GM10248 (cell line): ENCODE measurements around the gene CYP2U1.

ENCODE experiments used
- CTCF ChIA-PET: fragments of 300-600 bp; sonication (Branson Sonifier 250); formaldehyde crosslinking; extraction: SDS; loops from one replicate; lab custom pipeline; 2021; ENCODE audit warnings: antibody characterized with exemption; lab: Yijun Ruan, JAX
- POLR2A ChIA-PET: fragments of 350-650 bp; sonication (Branson Sonifier 250); formaldehyde crosslinking; extraction: SDS; loops from one replicate; lab custom pipeline; 2020; ENCODE audit warnings: antibody characterized with exemption; lab: Yijun Ruan, JAX
- DNase-seq: peaks from one replicate; pipeline ENCODE4 v3.0.0; 2012; ENCODE audit errors: extremely low spot score
- TF ChIP-seq, protein P1 (sequence below): IDR thresholded peaks from 2 replicates; pipeline ENCODE4 v1.5.1; 2012; ENCODE audit warnings: mild to moderate bottlenecking, low read depth; ENCODE audit errors: extremely low read depth, missing control alignments, control extremely low read depth

CYP2U1 gene

DNA sequence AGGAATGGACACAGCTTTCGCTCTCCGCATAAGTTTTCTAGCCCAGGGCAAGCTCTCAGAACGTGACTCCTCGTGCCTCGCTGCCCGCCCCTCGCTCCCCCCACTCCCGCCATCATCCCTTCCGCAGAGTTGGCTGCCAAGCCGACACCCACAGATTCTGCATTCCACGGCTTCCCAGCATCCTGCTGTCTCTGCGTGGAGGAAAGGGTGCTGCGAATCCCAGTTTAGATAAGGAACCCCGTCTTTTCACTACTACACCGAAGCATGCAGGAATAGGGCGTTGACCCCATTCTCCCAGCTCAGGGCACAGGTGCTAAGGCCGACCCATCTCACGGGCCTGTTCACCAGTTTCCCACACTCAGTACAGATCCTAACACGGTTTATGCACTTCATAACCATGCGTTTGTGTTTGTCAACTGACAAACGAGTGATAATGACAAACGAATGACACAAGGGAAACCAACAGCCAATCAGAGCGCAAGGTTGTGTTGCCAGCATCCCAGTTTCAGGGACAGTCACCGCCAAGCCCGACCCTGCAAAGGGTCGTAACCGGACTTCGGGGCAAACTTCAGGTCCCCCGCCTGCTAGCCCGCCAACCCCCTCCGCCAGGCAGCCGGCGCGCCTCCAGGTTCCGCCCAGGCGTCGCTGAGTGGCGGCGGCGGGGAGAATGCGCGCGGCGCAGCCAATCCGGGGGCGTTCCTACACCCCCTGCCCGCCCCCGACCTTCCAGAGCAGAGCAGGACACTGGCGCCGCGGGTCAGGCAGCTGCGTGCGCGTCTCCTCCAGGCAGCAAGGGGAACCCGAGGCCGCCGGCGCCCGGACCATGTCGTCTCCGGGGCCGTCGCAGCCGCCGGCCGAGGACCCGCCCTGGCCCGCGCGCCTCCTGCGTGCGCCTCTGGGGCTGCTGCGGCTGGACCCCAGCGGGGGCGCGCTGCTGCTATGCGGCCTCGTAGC lies at the start of gene CYP2U1:
Gene CYP2U1 (plus strand): TSS at position 729 of the 954 bp plus-strand sequence. CDS start 95 bp downstream, at position 824.
- TF ChIP-seq, protein P1, sequence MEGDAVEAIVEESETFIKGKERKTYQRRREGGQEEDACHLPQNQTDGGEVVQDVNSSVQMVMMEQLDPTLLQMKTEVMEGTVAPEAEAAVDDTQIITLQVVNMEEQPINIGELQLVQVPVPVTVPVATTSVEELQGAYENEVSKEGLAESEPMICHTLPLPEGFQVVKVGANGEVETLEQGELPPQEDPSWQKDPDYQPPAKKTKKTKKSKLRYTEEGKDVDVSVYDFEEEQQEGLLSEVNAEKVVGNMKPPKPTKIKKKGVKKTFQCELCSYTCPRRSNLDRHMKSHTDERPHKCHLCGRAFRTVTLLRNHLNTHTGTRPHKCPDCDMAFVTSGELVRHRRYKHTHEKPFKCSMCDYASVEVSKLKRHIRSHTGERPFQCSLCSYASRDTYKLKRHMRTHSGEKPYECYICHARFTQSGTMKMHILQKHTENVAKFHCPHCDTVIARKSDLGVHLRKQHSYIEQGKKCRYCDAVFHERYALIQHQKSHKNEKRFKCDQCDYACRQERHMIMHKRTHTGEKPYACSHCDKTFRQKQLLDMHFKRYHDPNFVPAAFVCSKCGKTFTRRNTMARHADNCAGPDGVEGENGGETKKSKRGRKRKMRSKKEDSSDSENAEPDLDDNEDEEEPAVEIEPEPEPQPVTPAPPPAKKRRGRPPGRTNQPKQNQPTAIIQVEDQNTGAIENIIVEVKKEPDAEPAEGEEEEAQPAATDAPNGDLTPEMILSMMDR = no peak
- DNase-seq = peak; percentile 89
- CTCF ChIA-PET = interaction anchor here (0.6 to 1.2 kb wide), 5 partner anchors 9 to 641 kb away, joined by 3 to 4 read pairs (median 3); no protein-coding TSS in a partner anchor
- POLR2A ChIA-PET = no interaction called here

DNA sequence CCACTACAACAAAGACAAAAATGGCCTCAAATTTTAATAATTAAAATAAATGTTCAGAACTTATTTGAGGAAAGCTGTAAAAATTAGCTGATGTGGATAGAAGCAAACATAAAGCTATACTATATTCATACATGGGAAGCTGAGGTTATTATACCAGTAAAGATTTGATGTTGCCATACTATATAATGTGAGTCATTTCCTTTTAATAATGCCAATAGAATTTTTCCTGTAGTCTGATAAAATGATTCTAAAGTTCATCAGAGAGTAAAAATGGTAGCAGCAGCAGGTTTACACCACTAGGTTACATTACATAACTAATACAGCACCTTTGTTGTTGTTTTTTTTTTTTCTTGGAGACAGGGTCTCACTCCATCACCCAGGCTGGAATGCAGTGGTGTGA lies 45.5 kb upstream of the CYP2U1 start:
- TF ChIP-seq, protein P1 = no peak
- no peak for DNase-seq
- ChIA-PET POLR2A (no interaction called here), CTCF (no interaction called here)

- no peak for DNase-seq
- ChIA-PET POLR2A (no interaction called here), CTCF (interaction anchor here (1.1 kb wide), 1 partner anchor 15 kb away, joined by 3 read pairs; no protein-coding TSS in a partner anchor)
- TF ChIP-seq, protein P1 = no peak
Observed at GRCh38 chr4:107888237-107888636, 43.1 kb upstream of the CYP2U1 start.

- CTCF ChIA-PET = interaction anchor here (1.6 kb wide), 1 partner anchor 15 kb away, joined by 3 read pairs; no protein-coding TSS in a partner anchor
Observed at GRCh38 chr4:107890779-107891178, 40.6 kb upstream of the CYP2U1 start.

GRCh38 chr4:107891299-107891698 lies 40.0 kb upstream of the CYP2U1 start:
- DNase-seq = no peak
- TF ChIP-seq, protein P1 = no peak
- ChIA-PET POLR2A (no interaction called here), CTCF (interaction anchor here (1.6 kb wide), 1 partner anchor 16 kb away, joined by 3 read pairs; no protein-coding TSS in a partner anchor)

More at GRCh38 chr4:107890779-107891178, 40.6 kb upstream of the CYP2U1 start:
- no peak for DNase-seq
- TF ChIP-seq, protein P1 = no peak
- POLR2A ChIA-PET = no interaction called here

DNA sequence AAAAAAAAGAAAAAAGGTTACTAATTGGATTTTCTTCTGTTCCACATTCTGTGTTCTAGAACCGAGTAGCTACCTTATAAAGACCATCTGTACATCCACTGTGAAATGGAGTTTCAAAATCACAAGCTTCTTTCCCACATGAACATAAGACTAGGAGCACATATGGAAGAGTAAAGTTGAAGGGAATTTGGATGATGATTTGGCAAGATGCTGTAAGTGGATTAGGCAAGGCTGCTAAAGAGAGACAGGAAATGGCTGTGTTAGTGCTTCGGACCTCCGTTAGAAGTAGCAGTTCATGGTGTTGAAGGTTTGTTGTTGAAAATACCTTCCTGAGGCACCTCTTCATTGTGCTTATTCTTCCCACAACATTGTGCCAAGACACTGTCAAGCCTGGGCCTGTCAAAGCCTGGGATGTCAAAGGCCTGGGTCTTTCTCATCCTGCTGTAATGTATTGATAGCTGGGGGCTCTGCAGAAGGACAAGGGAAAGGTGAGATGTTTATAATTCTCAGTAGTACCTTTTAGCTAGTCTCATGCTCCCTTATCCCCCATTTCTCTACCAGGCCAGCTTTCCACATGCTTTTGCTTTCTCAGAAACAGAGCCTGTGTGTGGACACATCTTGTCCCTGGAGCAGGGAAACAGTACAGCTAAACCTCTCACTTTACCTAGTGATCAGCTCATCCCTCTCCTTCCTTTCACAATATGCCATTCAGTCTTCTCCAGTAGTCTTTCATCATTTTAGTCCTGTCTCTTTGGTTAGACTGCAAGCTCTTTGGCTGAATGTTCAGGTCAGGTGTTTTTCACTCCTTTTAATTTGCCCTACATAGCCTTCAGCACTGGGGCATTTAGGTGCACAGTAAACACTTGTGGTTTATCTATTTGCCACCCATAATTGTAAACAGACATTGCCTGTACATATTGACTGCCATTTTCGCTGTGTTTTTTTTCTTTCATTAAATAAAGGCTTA lies 37.9 kb upstream of the CYP2U1 start:
- CTCF ChIA-PET = interaction anchor here (0.7 to 1.4 kb wide), 3 partner anchors 11 to 135 kb away, joined by 3 to 5 read pairs (median 3); no protein-coding TSS in a partner anchor
- TF ChIP-seq, protein P1 = no peak
- DNase-seq = no peak
- POLR2A ChIA-PET = no interaction called here
